HFF-Myc (cell line): ENCODE measurements around the gene KLF2.
"Not testable (repeated sequence)": the region's sequence is repeated elsewhere in the genome, so short reads cannot be mapped to it uniquely, and the experiment has no call there.

Experiments
- DNase-seq: peaks from one replicate; pipeline ENCODE4 v3.0.0-alpha.2; 2011; ENCODE audit warnings: low read depth; ENCODE audit errors: extremely low read depth
- H3K4me3 ChIP-seq: replicated peaks from 2 replicates; pipeline ENCODE4 v1.5.1; 2011; ENCODE audit warnings: low read depth, mild to moderate bottlenecking, control low read depth, low read length
- TF ChIP-seq, protein P1 (sequence below): IDR thresholded peaks from 2 replicates; pipeline ENCODE4 v1.5.1; 2012; ENCODE audit warnings: mild to moderate bottlenecking, low read depth, low read length, control low read depth; ENCODE audit errors: missing control alignments

Gene KLF2

DNA sequence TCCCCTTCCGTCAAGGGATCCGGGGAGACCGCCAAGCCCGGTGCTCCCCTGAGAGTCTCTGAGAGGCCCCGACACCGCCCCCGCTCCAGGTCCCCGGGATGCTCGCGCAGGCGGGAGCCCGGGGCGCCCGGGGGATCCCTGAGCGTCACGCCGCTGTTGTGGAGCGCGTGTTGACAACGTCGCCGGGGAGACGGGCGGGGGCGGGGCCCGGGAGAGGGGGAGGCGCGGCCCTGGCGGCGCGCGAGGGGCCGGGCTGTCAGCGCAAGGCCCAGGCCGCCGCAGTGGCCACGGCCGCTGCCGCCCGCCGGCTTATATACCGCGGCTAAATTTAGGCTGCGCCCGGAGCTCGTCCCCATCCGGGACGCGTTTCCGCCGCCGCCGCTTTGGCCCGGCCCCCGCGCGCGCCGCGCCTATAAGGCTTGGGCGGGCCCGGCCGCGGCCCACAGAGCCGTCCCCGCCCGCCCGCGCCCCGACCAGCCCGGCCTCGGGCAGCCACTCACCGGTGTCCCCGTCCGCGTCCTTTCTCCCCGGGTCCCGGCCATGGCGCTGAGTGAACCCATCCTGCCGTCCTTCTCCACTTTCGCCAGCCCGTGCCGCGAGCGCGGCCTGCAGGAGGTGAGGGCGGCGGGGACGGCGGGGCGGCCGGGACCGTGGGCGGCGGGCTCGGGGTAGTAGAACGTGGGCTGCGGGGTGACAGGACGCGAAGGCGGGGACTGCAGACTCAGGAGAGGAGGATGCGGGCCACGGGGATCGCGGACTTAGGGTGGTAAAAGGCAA, at the start of gene KLF2:
Gene KLF2 (plus strand): TSS at position 443 of the 777 bp plus-strand sequence. CDS start 98 bp downstream, at position 541.
- peak within 1 kb of the TSS; percentile 53 for H3K4me3 ChIP-seq
- TF ChIP-seq, protein P1, sequence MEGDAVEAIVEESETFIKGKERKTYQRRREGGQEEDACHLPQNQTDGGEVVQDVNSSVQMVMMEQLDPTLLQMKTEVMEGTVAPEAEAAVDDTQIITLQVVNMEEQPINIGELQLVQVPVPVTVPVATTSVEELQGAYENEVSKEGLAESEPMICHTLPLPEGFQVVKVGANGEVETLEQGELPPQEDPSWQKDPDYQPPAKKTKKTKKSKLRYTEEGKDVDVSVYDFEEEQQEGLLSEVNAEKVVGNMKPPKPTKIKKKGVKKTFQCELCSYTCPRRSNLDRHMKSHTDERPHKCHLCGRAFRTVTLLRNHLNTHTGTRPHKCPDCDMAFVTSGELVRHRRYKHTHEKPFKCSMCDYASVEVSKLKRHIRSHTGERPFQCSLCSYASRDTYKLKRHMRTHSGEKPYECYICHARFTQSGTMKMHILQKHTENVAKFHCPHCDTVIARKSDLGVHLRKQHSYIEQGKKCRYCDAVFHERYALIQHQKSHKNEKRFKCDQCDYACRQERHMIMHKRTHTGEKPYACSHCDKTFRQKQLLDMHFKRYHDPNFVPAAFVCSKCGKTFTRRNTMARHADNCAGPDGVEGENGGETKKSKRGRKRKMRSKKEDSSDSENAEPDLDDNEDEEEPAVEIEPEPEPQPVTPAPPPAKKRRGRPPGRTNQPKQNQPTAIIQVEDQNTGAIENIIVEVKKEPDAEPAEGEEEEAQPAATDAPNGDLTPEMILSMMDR, result no peak
- no peak for DNase-seq

DNA sequence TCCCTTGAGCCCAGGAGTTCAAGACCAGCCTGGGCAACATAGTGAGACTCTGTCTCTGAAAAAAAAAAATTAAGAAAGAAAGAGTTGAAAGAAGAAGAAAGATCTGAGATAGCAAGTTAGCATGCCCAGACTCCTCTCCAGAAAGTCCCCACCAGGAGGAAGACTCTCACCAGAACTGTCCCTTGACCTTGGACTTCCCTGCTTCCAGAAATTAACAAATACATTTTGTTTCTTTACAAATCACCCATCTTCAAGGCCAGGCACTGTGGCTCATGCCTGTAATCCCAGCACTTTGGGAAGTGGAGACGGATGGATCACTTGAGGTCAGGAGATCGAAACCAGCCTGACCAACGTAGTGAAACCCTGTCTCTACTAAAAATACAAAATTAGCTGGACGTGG, 44.3 kb upstream of the KLF2 start:
- DNase-seq, result no peak
- H3K4me3 ChIP-seq, result no peak overlapping the region
- TF ChIP-seq, protein P1, result no peak

DNA sequence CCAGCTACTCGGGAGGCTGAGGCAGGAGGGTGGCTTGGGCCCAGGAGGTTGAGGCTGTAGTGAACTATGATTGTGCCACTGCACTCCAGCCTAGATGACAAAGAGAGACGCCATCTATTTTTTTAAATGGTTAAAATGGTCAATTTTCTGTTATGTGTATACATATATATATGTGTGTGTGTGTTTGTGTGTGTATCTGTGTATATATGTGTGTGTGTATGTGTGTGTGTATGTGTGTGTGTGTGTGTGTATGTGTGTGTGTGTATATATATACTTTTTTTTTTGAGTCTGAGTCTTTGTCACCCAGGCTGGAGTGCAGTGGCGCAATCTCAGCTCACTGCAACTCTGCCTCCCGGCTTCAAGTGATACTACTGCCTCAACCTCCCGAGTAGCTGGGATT, 42.9 kb upstream of the KLF2 start:
- no peak for DNase-seq
- no peak overlapping the region for H3K4me3 ChIP-seq
- TF ChIP-seq, protein P1, result no peak

DNA sequence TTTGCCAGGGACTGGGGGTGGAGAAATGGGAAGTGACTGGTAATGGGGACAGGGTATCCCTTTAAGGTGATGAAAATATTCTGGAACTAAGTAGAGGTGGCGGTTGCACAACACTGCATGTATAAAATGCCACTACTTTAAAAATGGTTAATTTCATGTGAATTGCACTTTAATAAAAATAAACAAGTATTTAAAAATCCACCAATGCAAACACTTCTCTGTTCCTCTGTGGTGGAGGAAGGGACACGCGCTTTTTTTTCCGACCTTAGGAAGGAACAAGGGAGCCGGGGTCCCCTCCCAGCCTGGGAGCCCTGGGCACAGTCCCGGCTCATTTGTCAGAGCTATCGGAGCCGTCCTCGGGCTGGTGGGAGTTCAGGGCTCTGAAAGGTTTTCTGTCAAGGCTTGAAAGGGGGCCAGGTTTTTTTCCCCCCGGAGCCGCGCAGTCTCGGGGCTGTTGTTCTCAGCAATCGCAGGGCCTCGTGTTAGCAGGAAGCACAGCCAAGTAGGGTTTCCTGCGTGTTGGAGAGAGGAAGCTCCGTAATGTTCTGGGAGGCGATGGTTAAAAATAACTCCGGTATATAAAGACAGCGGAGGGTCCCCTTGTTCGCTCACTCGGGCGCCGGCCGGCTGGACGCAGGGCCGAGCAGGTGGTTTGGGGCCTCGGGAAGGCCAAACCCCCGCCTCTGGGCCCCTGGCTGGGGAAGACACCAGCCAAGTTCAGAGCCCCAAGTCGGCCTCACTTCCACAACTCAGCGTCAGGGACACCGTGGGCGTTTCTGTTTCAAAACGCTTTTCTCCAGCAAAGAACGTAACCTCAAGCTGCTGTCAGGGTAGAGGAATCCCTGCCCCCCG, 41.2 kb upstream of the KLF2 start:
- DNase-seq, result no peak
- H3K4me3 ChIP-seq, result no peak overlapping the region; the same call in 1 of the 2 replicates
- TF ChIP-seq, protein P1, result no peak

DNA sequence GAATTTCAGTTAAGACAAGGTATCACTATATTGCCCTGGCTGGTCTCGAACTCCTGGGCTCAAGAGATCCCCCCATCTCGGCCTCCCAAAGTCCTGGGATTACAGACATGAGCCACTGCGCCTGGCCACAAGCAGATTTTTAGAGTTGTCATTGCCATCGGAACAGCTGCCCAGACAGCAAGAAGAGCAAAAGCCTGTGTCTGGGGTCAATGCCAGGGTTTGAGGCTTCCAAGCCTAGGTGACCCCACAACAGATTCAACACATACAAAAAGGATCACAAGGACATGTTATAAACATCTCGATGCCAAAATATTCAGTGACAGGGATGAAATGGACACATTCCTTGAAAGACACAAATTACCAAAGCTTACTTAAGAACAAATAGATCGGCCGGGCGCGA, 40.1 kb upstream of the KLF2 start:
- no peak overlapping the region for H3K4me3 ChIP-seq
- TF ChIP-seq, protein P1, result no peak

DNA sequence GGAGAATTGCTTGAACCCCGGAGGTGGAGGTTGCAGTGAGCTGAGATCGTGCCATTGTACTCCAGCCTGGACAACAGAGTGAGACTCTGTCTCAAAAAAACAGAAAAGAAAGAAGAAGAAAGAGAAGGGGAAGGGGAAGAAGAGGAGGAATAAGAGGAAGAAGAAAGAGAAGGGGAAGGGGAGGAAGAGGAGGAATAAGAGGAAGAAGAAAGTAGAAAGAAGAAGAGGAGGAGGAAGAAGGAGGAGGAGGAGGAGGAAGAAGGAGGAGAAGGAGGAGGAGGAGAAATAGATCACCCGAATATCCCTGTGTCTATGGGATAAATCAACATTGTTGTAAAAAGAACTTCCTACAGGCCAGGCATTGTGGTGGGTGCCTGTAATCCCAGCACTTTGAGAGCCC, 39.5 kb upstream of the KLF2 start:
- not testable (repeated sequence) for H3K4me3 ChIP-seq, DNase-seq

More for the DNA sequence above, 40.1 kb upstream of the KLF2 start:
- no peak for DNase-seq
